Karpas-422 (cell line): ENCODE results near the gene KRTAP10-8. TPM values are rescaled to one million over a fixed set of nuclear protein-coding genes. Genes with fewer than 3 reads are reported as not detected.
"Not testable (repeated sequence)": the region's sequence is repeated elsewhere in the genome, so short reads cannot be mapped to it uniquely, and the experiment has no call there.

Source experiments
- DNase-seq: peaks from one replicate; pipeline ENCODE4 v3.0.0-alpha.2; 2015
- H2AFZ ChIP-seq: fragments of 200-600 bp; sonication (generic); 2 replicates; pipeline ENCODE4 v1.6.1; 2014; ENCODE audit warnings: antibody characterized with exemption, low read length, mixed read lengths
- H3K27ac ChIP-seq: fragments of 200-600 bp; sonication (generic); 2 replicates; pipeline ENCODE4 v1.5.1; 2014; ENCODE audit warnings: mild to moderate bottlenecking, low read length, moderate library complexity
- H3K27me3 ChIP-seq: fragments of 200-600 bp; sonication (generic); 2 replicates; pipeline ENCODE4 v1.6.1; 2014; ENCODE audit warnings: low read length, mixed read lengths
- H3K36me3 ChIP-seq: fragments of 200-600 bp; sonication (generic); 2 replicates; pipeline ENCODE4 v1.6.1; 2014; ENCODE audit warnings: low read length, mixed read lengths; ENCODE audit not compliant: insufficient read depth
- H3K4me1 ChIP-seq: fragments of 200-600 bp; sonication (generic); 2 replicates; pipeline ENCODE4 v1.6.1; 2014; ENCODE audit warnings: mild to moderate bottlenecking, low read length, mixed read lengths
- H3K4me2 ChIP-seq: fragments of 200-600 bp; sonication (generic); 2 replicates; pipeline ENCODE4 v1.6.1; 2014; ENCODE audit warnings: low read length, low read depth, mild to moderate bottlenecking; ENCODE audit not compliant: poor library complexity, severe bottlenecking
- H3K4me3 ChIP-seq: fragments of 200-600 bp; sonication (generic); 2 replicates; pipeline ENCODE4 v1.5.1; 2014; ENCODE audit warnings: mild to moderate bottlenecking, antibody characterized with exemption, low read length, mixed read lengths
- H3K79me2 ChIP-seq: fragments of 200-600 bp; sonication (generic); 2 replicates; pipeline ENCODE4 v1.6.1; 2014; ENCODE audit warnings: mild to moderate bottlenecking, low read length, mixed read lengths
- H3K9ac ChIP-seq: fragments of 200-600 bp; sonication (generic); 2 replicates; pipeline ENCODE4 v1.6.0; 2014; ENCODE audit warnings: low read length
- H3K9me2 ChIP-seq: fragments of 200-600 bp; sonication (generic), shearing (Covaris generic); replicated peaks from 2 replicates; pipeline ENCODE4 v1.6.0; 2014; ENCODE audit warnings: mild to moderate bottlenecking, low read length, moderate library complexity; ENCODE audit not compliant: insufficient read depth
- H3K9me3 ChIP-seq: fragments of 300-700, 200-600 bp; sonication (generic); 2 replicates; pipeline ENCODE4 v1.6.1; 2014; ENCODE audit warnings: low read length, mixed read lengths
- H4K20me1 ChIP-seq: fragments of 200-600 bp; sonication (generic); 2 replicates; pipeline ENCODE4 v1.6.1; 2014; ENCODE audit warnings: mild to moderate bottlenecking, antibody characterized with exemption, low read length, low read depth; ENCODE audit not compliant: insufficient read depth
- total RNA-seq: library from RNA; depleted of rRNA; stranded (reverse); fragments of >200 nt; shearing (Covaris generic); gene quantifications from 2 replicates; pipeline ENCODE4 v1.2.3, GENCODE V29; 2014; ENCODE audit warnings: low replicate concordance

The KRTAP10-8 gene
- total RNA-seq, 1 experiment from 2014 or later, result not detected

- H3K9me2 ChIP-seq, H3K4me3 ChIP-seq, H3K79me2 ChIP-seq, H3K9ac ChIP-seq, H3K4me1 ChIP-seq, H3K27ac ChIP-seq, H2AFZ ChIP-seq, DNase-seq, H3K9me3 ChIP-seq, H3K4me2 ChIP-seq, H3K36me3 ChIP-seq, H4K20me1 ChIP-seq, H3K27me3 ChIP-seq: not testable (repeated sequence)
Observed at GRCh38 chr21:44601091-44601490, 10.8 kb upstream of the KRTAP10-8 start.

GRCh38 chr21:44601596-44602462 is 10.1 kb upstream of the KRTAP10-8 start:
- Histone ChIP-seq H3K79me2 (no peaks in the 10 kb centered on the region), H3K4me3 (no peak overlapping the region), H3K27ac (no peak overlapping the region), H3K9me3 (no peaks in the 10 kb centered on the region), H3K4me1 (no peaks in the 10 kb centered on the region), H3K27me3 (no peaks in the 10 kb centered on the region), H3K4me2 (no peak overlapping the region), H3K9me2 (no peaks in the 10 kb centered on the region), H2AFZ (no peak overlapping the region), H3K36me3 (no peaks in the 10 kb centered on the region), H4K20me1 (no peaks in the 10 kb centered on the region), H3K9ac (no peak overlapping the region)
- DNase-seq, result no peak

GRCh38 chr21:44602463-44602850 is 9.4 kb upstream of the KRTAP10-8 start:
- Histone ChIP-seq H3K27ac (no peak overlapping the region), H4K20me1 (no peaks in the 10 kb centered on the region), H3K4me3 (no peak overlapping the region), H3K27me3 (no peaks in the 10 kb centered on the region), H2AFZ (no peak overlapping the region), H3K4me1 (no peaks in the 10 kb centered on the region), H3K9me3 (no peaks in the 10 kb centered on the region), H3K4me2 (no peak overlapping the region), H3K36me3 (no peaks in the 10 kb centered on the region), H3K9me2 (no peaks in the 10 kb centered on the region), H3K9ac (no peak overlapping the region), H3K79me2 (no peaks in the 10 kb centered on the region)
- no peak for DNase-seq

GRCh38 chr21:44603109-44603875 is 8.6 kb upstream of the KRTAP10-8 start:
- H3K27ac ChIP-seq, result no peak overlapping the region
- H3K9ac ChIP-seq, result no peak overlapping the region
- H3K79me2 ChIP-seq, result no peaks in the 10 kb centered on the region
- no peak overlapping the region for H3K4me3 ChIP-seq
- H3K4me2 ChIP-seq, result no peak overlapping the region
- no peaks in the 10 kb centered on the region for H4K20me1 ChIP-seq
- H3K9me3 ChIP-seq, result no peaks in the 10 kb centered on the region
- H3K36me3 ChIP-seq, result no peaks in the 10 kb centered on the region
- no peak for DNase-seq
- H3K9me2 ChIP-seq, result no peaks in the 10 kb centered on the region
- H2AFZ ChIP-seq, result no peak overlapping the region
- H3K4me1 ChIP-seq, result no peaks in the 10 kb centered on the region
- H3K27me3 ChIP-seq, result no peaks in the 10 kb centered on the region

- no peaks in the 10 kb centered on the region for H3K4me1 ChIP-seq
- no peaks in the 10 kb centered on the region for H3K9me2 ChIP-seq
- no peak overlapping the region for H3K9ac ChIP-seq
- no peak overlapping the region for H3K4me3 ChIP-seq
- no peak for DNase-seq
- H3K4me2 ChIP-seq, result no peak overlapping the region
- H3K27me3 ChIP-seq, result no peaks in the 10 kb centered on the region
- no peaks in the 10 kb centered on the region for H3K79me2 ChIP-seq
- no peak overlapping the region for H2AFZ ChIP-seq
- H3K27ac ChIP-seq, result no peak overlapping the region
- no peaks in the 10 kb centered on the region for H3K9me3 ChIP-seq
- no peaks in the 10 kb centered on the region for H3K36me3 ChIP-seq
- no peaks in the 10 kb centered on the region for H4K20me1 ChIP-seq
Observed at GRCh38 chr21:44603911-44604310, 8.0 kb upstream of the KRTAP10-8 start.

GRCh38 chr21:44606495-44606894 is 5.4 kb upstream of the KRTAP10-8 start:
- Histone ChIP-seq H3K9me3 (no peaks in the 10 kb centered on the region; the same call in 1 of the 2 replicates), H4K20me1 (no peaks in the 10 kb centered on the region), H2AFZ (no peak overlapping the region), H3K27ac (no peak overlapping the region), H3K4me3 (no peak overlapping the region), H3K9ac (no peak overlapping the region), H3K4me1 (no peaks in the 10 kb centered on the region), H3K4me2 (no peak overlapping the region), H3K9me2 (no peaks in the 10 kb centered on the region), H3K27me3 (no peaks in the 10 kb centered on the region), H3K36me3 (no peaks in the 10 kb centered on the region), H3K79me2 (no peaks in the 10 kb centered on the region)
- no peak for DNase-seq

GRCh38 chr21:44609193-44609592 is 2.7 kb upstream of the KRTAP10-8 start:
- H3K79me2 ChIP-seq, result no peaks in the 10 kb centered on the region
- peak; percentile 26 for DNase-seq
- H3K9me2 ChIP-seq, result no peaks in the 10 kb centered on the region
- H3K36me3 ChIP-seq, result no peaks in the 10 kb centered on the region
- no peak overlapping the region for H2AFZ ChIP-seq
- no peaks in the 10 kb centered on the region; the same call in 1 of the 2 replicates for H3K9me3 ChIP-seq
- no peaks in the 10 kb centered on the region for H3K4me1 ChIP-seq
- H3K27me3 ChIP-seq, result no peaks in the 10 kb centered on the region
- no peak overlapping the region for H3K9ac ChIP-seq
- no peaks in the 10 kb centered on the region for H4K20me1 ChIP-seq
- H3K4me2 ChIP-seq, result no peak overlapping the region
- no peak overlapping the region for H3K27ac ChIP-seq
- no peak overlapping the region for H3K4me3 ChIP-seq

GRCh38 chr21:44610157-44610843 is 1.6 kb upstream of the KRTAP10-8 start:
- DNase-seq, H4K20me1 ChIP-seq, H3K4me1 ChIP-seq, H3K9ac ChIP-seq, H3K9me2 ChIP-seq, H2AFZ ChIP-seq, H3K4me3 ChIP-seq, H3K79me2 ChIP-seq, H3K27me3 ChIP-seq, H3K36me3 ChIP-seq, H3K4me2 ChIP-seq, H3K9me3 ChIP-seq, H3K27ac ChIP-seq: not testable (repeated sequence)
